Type B pancreatic cell (in vitro differentiated cells): ENCODE results near the gene COL6A3. TPM values are rescaled to one million over a fixed set of nuclear protein-coding genes. Genes with fewer than 3 reads are reported as not detected.

ENCODE experiments used
- DNase-seq: peaks from one replicate; pipeline ENCODE4 v3.0.0; 2021; ENCODE audit warnings: mixed read lengths; ENCODE audit not compliant: unreplicated experiment; ENCODE audit errors: extremely low spot score
- H3K27ac Mint-ChIP-seq: 2 replicates; pipeline ENCODE4 v1.8.0; 2021; ENCODE audit warnings: mild to moderate bottlenecking, mixed read lengths
- H3K27me3 Mint-ChIP-seq: 2 replicates; pipeline ENCODE4 v1.8.0; 2021; ENCODE audit warnings: mixed read lengths
- H3K36me3 Mint-ChIP-seq: 2 replicates; pipeline ENCODE4 v1.8.0; 2021; ENCODE audit warnings: mixed read lengths
- H3K4me1 Mint-ChIP-seq: one replicate; pipeline ENCODE4 v1.8.0; 2021; ENCODE audit warnings: mixed read lengths; ENCODE audit not compliant: unreplicated experiment
- H3K4me3 Mint-ChIP-seq: 2 replicates; pipeline ENCODE4 v1.8.0; 2021; ENCODE audit warnings: mild to moderate bottlenecking, mixed read lengths
- H3K9me3 Mint-ChIP-seq: 2 replicates; pipeline ENCODE4 v1.8.0; 2021; ENCODE audit warnings: mixed read lengths
- total RNA-seq: library from RNA; stranded (reverse); gene quantifications from 2 replicates; pipeline ENCODE4 v1.2.1, GENCODE V29; 2021; ENCODE audit warnings: low replicate concordance
- TF ChIP-seq, protein P1 (sequence below): fragments of 200-600 bp; sonication (generic); conservative IDR thresholded peaks from 2 replicates; pipeline ENCODE4 v1.5.0; 2021; ENCODE audit warnings: antibody characterized with exemption, mild to moderate bottlenecking

COL6A3 gene
- total RNA-seq, 1 donor from 2014 or later, result 157 TPM

DNA sequence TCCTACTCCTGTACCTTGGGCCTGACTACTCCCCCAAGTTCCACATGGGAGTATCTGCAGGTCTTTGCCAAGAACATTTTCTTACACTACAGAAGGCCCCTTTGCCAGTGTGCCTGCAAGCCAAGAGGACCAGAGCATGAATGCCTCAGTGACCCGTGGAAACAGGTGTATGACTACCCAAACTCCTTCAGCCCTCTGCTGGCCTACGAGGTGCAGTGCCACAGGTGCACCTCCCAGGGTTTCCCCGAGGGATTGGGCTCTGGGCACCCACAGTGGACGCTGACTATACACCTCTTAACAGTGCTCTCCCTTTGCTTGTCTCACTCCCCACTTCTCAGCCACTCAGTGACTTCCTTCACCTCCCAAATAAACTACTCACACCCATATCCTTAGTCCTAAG lies 91.4 kb downstream of the COL6A3 start:
- H3K27me3 Mint-ChIP-seq, result peaks cover 5% of the 10 kb centered on the region
- no peak for DNase-seq
- TF ChIP-seq, protein P1, sequence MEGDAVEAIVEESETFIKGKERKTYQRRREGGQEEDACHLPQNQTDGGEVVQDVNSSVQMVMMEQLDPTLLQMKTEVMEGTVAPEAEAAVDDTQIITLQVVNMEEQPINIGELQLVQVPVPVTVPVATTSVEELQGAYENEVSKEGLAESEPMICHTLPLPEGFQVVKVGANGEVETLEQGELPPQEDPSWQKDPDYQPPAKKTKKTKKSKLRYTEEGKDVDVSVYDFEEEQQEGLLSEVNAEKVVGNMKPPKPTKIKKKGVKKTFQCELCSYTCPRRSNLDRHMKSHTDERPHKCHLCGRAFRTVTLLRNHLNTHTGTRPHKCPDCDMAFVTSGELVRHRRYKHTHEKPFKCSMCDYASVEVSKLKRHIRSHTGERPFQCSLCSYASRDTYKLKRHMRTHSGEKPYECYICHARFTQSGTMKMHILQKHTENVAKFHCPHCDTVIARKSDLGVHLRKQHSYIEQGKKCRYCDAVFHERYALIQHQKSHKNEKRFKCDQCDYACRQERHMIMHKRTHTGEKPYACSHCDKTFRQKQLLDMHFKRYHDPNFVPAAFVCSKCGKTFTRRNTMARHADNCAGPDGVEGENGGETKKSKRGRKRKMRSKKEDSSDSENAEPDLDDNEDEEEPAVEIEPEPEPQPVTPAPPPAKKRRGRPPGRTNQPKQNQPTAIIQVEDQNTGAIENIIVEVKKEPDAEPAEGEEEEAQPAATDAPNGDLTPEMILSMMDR, result peak; percentile 32
- H3K9me3 Mint-ChIP-seq, result peaks cover 8% of the 10 kb centered on the region
- H3K36me3 Mint-ChIP-seq, result peaks cover 12% of the 10 kb centered on the region
- H3K4me3 Mint-ChIP-seq, result no peak overlapping the region
- peaks cover 29% of the 10 kb centered on the region for H3K4me1 Mint-ChIP-seq
- H3K27ac Mint-ChIP-seq, result no peak overlapping the region

DNA sequence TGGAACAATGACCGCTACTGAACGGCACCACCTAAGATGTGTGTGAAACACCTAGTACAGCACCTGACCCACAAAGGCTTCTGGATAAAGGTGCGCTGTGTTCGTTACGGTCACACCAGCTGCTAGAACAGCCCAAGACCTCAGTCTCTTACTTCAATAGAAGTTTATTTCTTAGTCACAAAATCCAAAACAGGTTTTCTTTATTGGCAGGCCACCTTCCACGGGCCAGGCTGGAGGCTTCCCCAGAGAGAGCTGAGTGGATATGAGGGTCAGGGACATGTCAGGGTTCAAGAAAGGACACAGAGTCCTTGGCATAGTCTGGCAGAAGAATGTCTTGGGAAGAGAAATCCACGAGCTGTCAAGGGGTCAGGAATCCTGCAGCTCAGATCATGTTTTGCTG lies 92.2 kb downstream of the COL6A3 start:
- Mint-ChIP-seq H3K9me3 (peaks cover 8% of the 10 kb centered on the region), H3K4me1 (peaks cover 26% of the 10 kb centered on the region), H3K4me3 (no peak overlapping the region), H3K27me3 (peaks cover 5% of the 10 kb centered on the region), H3K27ac (no peak overlapping the region), H3K36me3 (peaks cover 12% of the 10 kb centered on the region)
- DNase-seq, result no peak
- TF ChIP-seq, protein P1, result no peak

DNA sequence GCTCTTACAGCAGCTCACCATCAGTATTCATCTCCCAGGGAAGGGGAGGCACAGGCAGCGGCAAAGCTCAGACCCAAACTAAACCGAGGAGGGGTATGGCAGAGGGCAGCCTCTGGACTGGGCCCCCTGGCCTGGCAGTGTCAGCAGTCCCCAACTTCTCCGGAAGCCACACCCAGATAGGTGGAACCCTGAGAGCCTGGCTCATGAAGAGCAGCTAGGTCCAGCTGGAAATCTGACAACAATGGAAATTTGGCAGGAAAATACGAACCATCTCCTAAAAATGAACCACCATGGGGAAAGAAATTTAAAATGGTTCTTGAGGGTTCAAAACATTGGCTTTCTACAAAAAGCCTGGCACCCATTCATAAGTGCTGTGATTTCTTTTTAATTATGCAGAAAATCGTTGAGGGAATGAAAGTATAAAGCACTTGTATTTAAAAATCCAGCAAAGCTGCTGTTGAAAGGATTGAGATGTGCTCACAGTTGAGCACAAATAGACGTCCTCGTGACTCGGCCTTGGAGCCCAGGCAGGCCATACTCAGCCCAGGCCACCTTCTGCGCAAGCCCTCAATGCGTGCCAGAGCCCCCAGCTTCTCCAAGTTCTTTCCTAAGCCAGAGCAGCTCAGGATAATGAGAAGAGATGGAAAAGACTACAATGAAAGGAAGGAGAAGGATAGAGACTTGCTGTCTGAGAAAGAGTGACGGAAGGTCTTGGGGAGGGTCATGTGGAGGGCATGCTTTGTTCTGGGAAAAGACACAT lies 93.0 kb downstream of the COL6A3 start:
- no peak for DNase-seq
- peaks cover 12% of the 10 kb centered on the region for H3K36me3 Mint-ChIP-seq
- peaks cover 8% of the 10 kb centered on the region for H3K9me3 Mint-ChIP-seq
- peaks cover 5% of the 10 kb centered on the region for H3K27me3 Mint-ChIP-seq
- no peak overlapping the region for H3K27ac Mint-ChIP-seq
- TF ChIP-seq, protein P1, result no peak
- peak overlapping the region; percentile 16 for H3K4me3 Mint-ChIP-seq
- H3K4me1 Mint-ChIP-seq, result peaks cover 24% of the 10 kb centered on the region

DNA sequence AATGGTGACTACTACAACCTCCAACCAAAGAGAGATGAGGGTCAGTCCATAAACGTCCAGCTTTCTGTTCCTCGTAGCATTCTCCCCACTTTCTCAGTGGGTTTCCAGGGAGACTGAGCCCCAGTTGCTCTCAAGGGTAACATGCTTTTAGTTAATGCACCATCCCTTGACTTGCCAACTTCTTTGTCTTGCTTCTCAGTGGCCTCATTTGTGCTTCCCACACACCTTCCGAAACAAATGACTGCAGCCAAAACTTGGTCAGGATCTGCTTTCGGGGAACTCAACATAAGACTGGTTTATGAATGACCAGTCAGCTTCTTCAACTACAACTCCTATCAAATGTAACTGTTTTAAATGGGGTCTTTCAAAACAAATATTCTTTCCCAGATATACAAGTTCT lies 94.1 kb downstream of the COL6A3 start:
- peaks cover 8% of the 10 kb centered on the region for H3K9me3 Mint-ChIP-seq
- peaks cover 24% of the 10 kb centered on the region for H3K4me1 Mint-ChIP-seq
- no peak for DNase-seq
- TF ChIP-seq, protein P1, result no peak
- H3K27me3 Mint-ChIP-seq, result peaks cover 9% of the 10 kb centered on the region
- no peak overlapping the region for H3K4me3 Mint-ChIP-seq
- no peak overlapping the region for H3K27ac Mint-ChIP-seq
- peaks cover 12% of the 10 kb centered on the region for H3K36me3 Mint-ChIP-seq

DNA sequence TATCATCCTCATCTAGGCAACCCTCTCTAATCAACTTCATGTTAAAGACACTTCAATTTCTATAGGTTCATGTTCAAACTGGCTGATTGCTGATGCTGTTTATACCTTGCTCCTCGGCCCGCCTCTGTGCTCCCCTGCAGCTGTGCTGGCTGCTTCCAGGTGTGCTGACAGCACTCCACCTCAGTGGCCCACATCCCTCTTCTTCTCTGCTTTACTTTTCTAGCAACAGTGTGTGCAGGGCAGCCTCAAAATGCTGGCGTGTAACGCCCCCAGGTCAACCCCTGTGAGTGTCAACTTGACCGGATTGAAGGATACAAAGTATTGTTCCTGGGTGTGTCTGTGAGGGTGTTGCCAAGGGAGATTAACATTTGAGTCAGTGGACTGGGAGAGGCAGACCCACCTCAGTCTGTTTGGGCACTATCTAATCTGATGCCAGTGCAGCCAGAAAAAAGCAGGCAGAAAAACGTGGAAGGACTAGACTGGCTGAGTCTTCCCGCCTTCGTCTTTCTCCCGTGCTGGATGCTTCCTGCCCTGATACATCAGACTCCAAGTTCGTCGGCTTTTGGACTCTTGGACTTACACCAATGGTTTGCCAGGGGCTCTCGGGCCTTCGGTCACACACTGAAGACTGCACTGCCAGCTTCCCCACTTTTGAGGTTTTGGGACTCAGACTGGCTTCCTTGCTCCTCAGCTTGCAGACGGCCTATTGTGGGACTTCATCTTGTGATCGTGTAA lies 94.7 kb downstream of the COL6A3 start:
- H3K27ac Mint-ChIP-seq, result peak overlapping the region; percentile 75
- H3K9me3 Mint-ChIP-seq, result peaks cover 8% of the 10 kb centered on the region
- no peak for DNase-seq
- H3K27me3 Mint-ChIP-seq, result peaks cover 9% of the 10 kb centered on the region
- H3K36me3 Mint-ChIP-seq, result peaks cover 10% of the 10 kb centered on the region
- TF ChIP-seq, protein P1, result no peak
- H3K4me1 Mint-ChIP-seq, result peaks cover 27% of the 10 kb centered on the region
- no peak overlapping the region for H3K4me3 Mint-ChIP-seq
